Heart left ventricle (tissue), 16 donors: ENCODE measurements around the gene EPHB1. TPM values are rescaled to one million over a fixed set of nuclear protein-coding genes. Genes with fewer than 3 reads are reported as not detected.

ENCODE experiments used
- ATAC-seq, 4 donors: fragments of 200-7000 bp; cut with Tn5 transposase; one replicate each; pipeline ENCODE4 v1.9.1; 2020 to 2022; ENCODE audit warnings: moderate library complexity in 4 of 4, mild to moderate bottlenecking in 3 of 4, moderate number of reproducible peaks in 1 of 4
- DNase-seq, 5 donors: peaks; one replicate each; pipeline ENCODE4 v3.0.0-alpha.2; 2020
- H3K27ac ChIP-seq, 12 donors: fragments of 200-600 bp; sonication (generic) in 4 of 12; one replicate each; pipeline versions ENCODE4 v1.5.0 to v1.8.0; 2016 to 2022; ENCODE audit warnings: mild to moderate bottlenecking in 2 of 12
- H3K27me3 ChIP-seq, 9 donors: fragments of 200-600 bp; sonication (generic) in 2 of 9; one replicate each; pipeline versions ENCODE4 v1.5.1 to v1.8.0; 2016 to 2022; ENCODE audit warnings: mild to moderate bottlenecking in 3 of 9
- H3K36me3 ChIP-seq, 9 donors: fragments of 200-600 bp; sonication (generic) in 2 of 9; one replicate each; pipeline versions ENCODE4 v1.5.0 to v1.8.0; 2018 to 2022; ENCODE audit warnings: mild to moderate bottlenecking in 2 of 9
- H3K4me1 ChIP-seq, 12 donors: fragments of 200-600 bp; sonication (generic) in 4 of 12; one replicate each; pipeline versions ENCODE4 v1.5.0 to v1.8.0; 2016 to 2022; ENCODE audit warnings: mild to moderate bottlenecking in 3 of 12
- H3K4me3 ChIP-seq, 12 donors: fragments of 200-600 bp; sonication (generic) in 4 of 12; one replicate each; pipeline versions ENCODE4 v1.5.0 to v1.8.0; 2017 to 2022; ENCODE audit warnings: mild to moderate bottlenecking in 9 of 12, moderate library complexity in 4 of 12
- H3K9me3 ChIP-seq, 12 donors: fragments of 200-600 bp; sonication (generic) in 4 of 12; one replicate each; pipeline versions ENCODE4 v1.5.0 to v1.8.0; 2016 to 2022; ENCODE audit warnings: mild to moderate bottlenecking in 1 of 12
- CTCF ChIP-seq, 12 donors: fragments of 200-600 bp; sonication (generic) in 4 of 12; IDR thresholded peaks; one replicate each; pipeline versions ENCODE4 v1.5.0 to v1.8.0; 2018 to 2022; ENCODE audit warnings: antibody characterized with exemption in 12 of 12, mild to moderate bottlenecking in 5 of 12
- POLR2A ChIP-seq, 2 donors: fragments of 450-650 bp; IDR thresholded peaks; one replicate each; pipeline ENCODE4 v1.6.1; 2017; ENCODE audit warnings: antibody characterized with exemption in 2 of 2, mild to moderate bottlenecking in 2 of 2, moderate library complexity in 2 of 2
- WGBS, 4 donors: extraction: QIAGEN DNeasy Blood & Tissue Kit in 2 of 4; methylation state at CpG; one replicate each; pipeline versions ENCODE4 v1.1.5 to v1.1.7; 2013 to 2018; 5-methylcytosine and 5-hydroxymethylcytosine counted together
- intact Hi-C, 10 donors: fragments of 100-400 bp; cut with DNase I; formaldehyde crosslinking; loops; one replicate each; pipeline versions ENCODE4 v1.11.1 to v1.14.2; 2022
- polyA plus RNA-seq, 2 donors: library from polyadenylated mRNA; stranded (reverse); fragments of 200-250 nt; gene quantifications; one replicate each; pipeline ENCODE4 v1.2.3, GENCODE V29; 2013
- total RNA-seq, 9 donors: library from RNA; depleted of rRNA in 2 of 9; stranded (reverse); fragments of >200 nt in 2 of 9; fragmentation: NEBNext Ultra II Directional in 3 of 9; extraction: Animal tissue kit (Norgen Biotek cat#: 25700) in 3 of 9; gene quantifications; one replicate each; pipeline versions ENCODE4 v1.1.0 to v1.2.4, GENCODE V29; 2016 to 2023
- donor health status: ischemic (EF 13 %, LVEDD 7.1; RV severe dilation, severe dysfunction).
- donor health status: healthy with polysubstance abuse.
- donor health status: DM: no; HTN: yes; CAD: no.
- donor health status: DM: no; HTN: no; CAD: no.
- donor health status: ischemic (EF 25% LVEDD 6.9; RV normal size, moderate dysfunction).
- donor health status: ischemic (EF 25% LVEDD 5.7; RV mildly dilated, moderate dysfunction).
- donor health status: healthy.
- donor health status: DM: yes; HTN: yes; CAD: no.
- donor health status: ischemic (EF 35%, LVEDD 5.7; RV mildly dilated, moderate dysfunction).
- donor health status: nonischemic (EF 11% LVEDD 7.7; RV severe dilation, severe dysfunction).
- donor health status: DM: yes; HTN: yes; CAD: no.
- donor health status: PGD.
- donor health status: ischemic (EF 29% LVEDD 5.4; RV normal size, mild dysfunction).
- donor health status: nonischemic (EF 23%, LVEDD 6.1; RV moderate dilation, normal function).

Gene EPHB1
- total and polyA plus RNA-seq, 11 donors = 0.31 to 2.2 (median 1.1) TPM

GRCh38 chr3:134886991-134887390, 91.9 kb downstream of the EPHB1 start:
- TF ChIP-seq POLR2A (IDR thresholded peaks at IDR 0.05) (no peak), CTCF (IDR thresholded peaks at IDR 0.05) (no peak)
- no peak overlapping the region for H3K27ac ChIP-seq
- no peaks in the 10 kb centered on the region for H3K27me3 ChIP-seq
- no peak overlapping the region for H3K4me3 ChIP-seq
- no peaks in the 10 kb centered on the region for H3K36me3 ChIP-seq
- ATAC-seq (no peak), DNase-seq (no peak)
- intact Hi-C loops = no loop called here
- peaks cover 0 to 13% (median 4%) of the 10 kb centered on the region in 12 donors for H3K9me3 ChIP-seq
- H3K4me1 ChIP-seq = no peaks in the 10 kb centered on the region
- WGBS, 4 donors = 78 to 84% (median 81%) methylated on average over 4 of the region's 4 CpGs

GRCh38 chr3:134887536-134887935, 92.5 kb downstream of the EPHB1 start:
- Histone ChIP-seq H3K4me1 (no peaks in the 10 kb centered on the region), H3K27me3 (no peaks in the 10 kb centered on the region), H3K27ac (no peak overlapping the region), H3K4me3 (no peak overlapping the region), H3K36me3 (no peaks in the 10 kb centered on the region), H3K9me3 (peaks cover 0 to 14% (median 4%) of the 10 kb centered on the region in 12 donors)
- DNase-seq (no peak), ATAC-seq (no peak)
- TF ChIP-seq CTCF (IDR thresholded peaks at IDR 0.05) = no peak
- TF ChIP-seq POLR2A (IDR thresholded peaks at IDR 0.05) = no peak
- intact Hi-C loops = no loop called here

GRCh38 chr3:134892326-134892725, 97.3 kb downstream of the EPHB1 start:
- Histone ChIP-seq H3K9me3 (peaks cover 0 to 14% (median 4%) of the 10 kb centered on the region in 12 donors), H3K27me3 (no peaks in the 10 kb centered on the region), H3K36me3 (no peaks in the 10 kb centered on the region), H3K4me3 (no peak overlapping the region), H3K27ac (no peak overlapping the region), H3K4me1 (no peaks in the 10 kb centered on the region)
- intact Hi-C loops = no loop called here
- 62 to 87% (median 76%) methylated on average over 2 of the region's 2 CpGs for WGBS, 4 donors
- no peak for TF ChIP-seq POLR2A (IDR thresholded peaks at IDR 0.05)
- no peak for TF ChIP-seq CTCF (IDR thresholded peaks at IDR 0.05)
- DNase-seq (no peak), ATAC-seq (no peak)

- peaks cover 0 to 14% (median 4%) of the 10 kb centered on the region in 12 donors for H3K9me3 ChIP-seq
- TF ChIP-seq CTCF (IDR thresholded peaks at IDR 0.05) (no peak), POLR2A (IDR thresholded peaks at IDR 0.05) (no peak)
- no peak overlapping the region for H3K27ac ChIP-seq
- WGBS, 4 donors = 70 to 81% (median 80%) methylated on average over 5 of the region's 5 CpGs
- ATAC-seq = no peak
- no peak overlapping the region for H3K4me3 ChIP-seq
- no peak for DNase-seq
- H3K27me3 ChIP-seq = no peaks in the 10 kb centered on the region
- intact Hi-C loops = no loop called here
- H3K36me3 ChIP-seq = no peaks in the 10 kb centered on the region
- no peaks in the 10 kb centered on the region for H3K4me1 ChIP-seq
Measured at GRCh38 chr3:134892761-134893160, 97.7 kb downstream of the EPHB1 start.
